H1 (cell line): ENCODE data around the gene ZBTB20. TPM values are rescaled to one million over a fixed set of nuclear protein-coding genes. Genes with fewer than 3 reads are reported as not detected.

Source experiments
- CTCF ChIA-PET: fragments of 300-600 bp; sonication (Branson Sonifier 250); formaldehyde crosslinking; loops from one replicate; lab custom pipeline; 2021; ENCODE audit not compliant: partially characterized antibody; lab: Charles Lee
- POLR2A ChIA-PET: fragments of 300-600 bp; sonication (Branson Sonifier 250); formaldehyde crosslinking; loops from one replicate; lab custom pipeline; 2021; ENCODE audit warnings: inconsistent platforms; ENCODE audit not compliant: partially characterized antibody; lab: Charles Lee
- DNase-seq, 2 experiments: peaks; one replicate each; pipeline versions ENCODE4 v3.0.0 to v3.0.0-alpha.2; 2010 to 2022; ENCODE audit warnings: low spot score in 2 of 2, low read depth in 1 of 2, mixed read lengths in 1 of 2
- FAIRE-seq: peaks from 2 replicates; lab custom pipeline; 2011; peaks lifted over from hg19 to GRCh38; lab: Jason Lieb, UNC
- H2AFZ ChIP-seq: 2 replicates; pipeline ENCODE4 v1.8.1; 2012; ENCODE audit warnings: low read length, inconsistent platforms
- H2AK5ac ChIP-seq: 2 replicates; pipeline ENCODE4 v1.6.1; 2013; ENCODE audit warnings: low read depth, low read length
- H2BK120ac ChIP-seq: replicated peaks from 2 replicates; pipeline ENCODE3; 2013; ENCODE audit warnings: low read depth, low read length, inconsistent platforms
- H2BK12ac ChIP-seq: 2 replicates; pipeline ENCODE4 v1.6.1; 2013; ENCODE audit warnings: low read depth, low read length
- H2BK15ac ChIP-seq: 2 replicates; pipeline ENCODE4 v1.6.1; 2013; ENCODE audit warnings: low read length
- H2BK20ac ChIP-seq: 2 replicates; pipeline ENCODE4 v1.6.1; 2013; ENCODE audit warnings: low read length
- H2BK5ac ChIP-seq: 2 replicates; pipeline ENCODE4 v1.6.1; 2013; ENCODE audit warnings: low read depth, low read length
- H3K14ac ChIP-seq: 2 replicates; pipeline ENCODE4 v1.6.1; 2013; ENCODE audit warnings: inconsistent platforms; ENCODE audit not compliant: insufficient read length
- H3K18ac ChIP-seq: 2 replicates; pipeline ENCODE4 v1.6.1; 2013; ENCODE audit warnings: low read length; ENCODE audit errors: extremely low read depth
- H3K23ac ChIP-seq: 2 replicates; pipeline ENCODE4 v1.6.1; 2013; ENCODE audit warnings: inconsistent platforms; ENCODE audit not compliant: insufficient read length
- H3K23me2 ChIP-seq: 2 replicates; pipeline ENCODE4 v1.6.1; 2013; ENCODE audit warnings: low read depth, low read length
- H3K27ac ChIP-seq: 2 replicates; pipeline ENCODE4 v1.6.1; 2011; ENCODE audit warnings: low read depth, low read length, inconsistent platforms
- H3K27me3 ChIP-seq, 4 experiments: replicated peaks in 1 of 4; 1 replicate in 1 of 4; 2 replicates in 3 of 4; pipeline versions ENCODE4 v1.6.1 to v1.8.1; 2011 to 2013; ENCODE audit warnings: low read length in 3 of 4, mild to moderate bottlenecking in 3 of 4, inconsistent platforms in 2 of 4, mixed read lengths in 2 of 4, moderate library complexity in 1 of 4; ENCODE audit not compliant: control insufficient read depth in 3 of 4, insufficient read depth in 3 of 4; ENCODE audit errors: extremely low read depth in 1 of 4
- H3K36me3 ChIP-seq, 4 experiments: 2 replicates each; pipeline versions ENCODE4 v1.6.1 to v1.8.1; 2011 to 2013; ENCODE audit warnings: mild to moderate bottlenecking in 4 of 4, low read length in 3 of 4, moderate library complexity in 2 of 4, control low read depth in 1 of 4, inconsistent platforms in 1 of 4; ENCODE audit not compliant: insufficient read depth in 4 of 4, control insufficient read depth in 2 of 4
- H3K4ac ChIP-seq: replicated peaks from 2 replicates; pipeline ENCODE3; 2013; ENCODE audit warnings: low read length, low read depth, mixed read lengths, inconsistent platforms; ENCODE audit not compliant: insufficient read length
- H3K4me1 ChIP-seq, 4 experiments: replicated peaks in 1 of 4; 1 replicate in 1 of 4; 2 replicates in 3 of 4; pipeline versions ENCODE4 v1.6.1 to v1.8.1; 2011 to 2013; ENCODE audit warnings: low read length in 3 of 4, inconsistent platforms in 2 of 4, mixed read lengths in 1 of 4; ENCODE audit not compliant: insufficient read depth in 4 of 4, control insufficient read depth in 3 of 4
- H3K4me2 ChIP-seq, 2 experiments: 2 replicates each; pipeline versions ENCODE4 v1.6.1 to v1.8.1; 2011 to 2013; ENCODE audit warnings: low read depth in 2 of 2, low read length in 2 of 2, control low read depth in 1 of 2, inconsistent platforms in 1 of 2, mild to moderate bottlenecking in 1 of 2; ENCODE audit not compliant: insufficient read depth in 1 of 2
- H3K4me3 ChIP-seq, 4 experiments: fragments of 200-600, 300-600 bp in 1 of 4; sonication (generic), shearing (Covaris generic), sonication (Bioruptor Twin) in 1 of 4; 2 replicates each; pipeline versions ENCODE4 v1.5.1 to v1.8.1; 2011 to 2016; ENCODE audit warnings: low read length in 4 of 4, low read depth in 3 of 4, control low read depth in 2 of 4, inconsistent platforms in 2 of 4, mild to moderate bottlenecking in 2 of 4, mixed read lengths in 1 of 4, moderate library complexity in 1 of 4; ENCODE audit not compliant: insufficient read depth in 2 of 4; ENCODE audit errors: extremely low read depth in 1 of 4
- H3K56ac ChIP-seq: replicated peaks from 2 replicates; pipeline ENCODE3; 2013; ENCODE audit warnings: low read depth, mild to moderate bottlenecking, mixed read lengths, low read length, inconsistent platforms; ENCODE audit not compliant: insufficient read length
- H3K79me1 ChIP-seq: 2 replicates; pipeline ENCODE4 v1.6.1; 2013; ENCODE audit warnings: low read depth, low read length, control low read depth
- H3K79me2 ChIP-seq, 2 experiments: 2 replicates each; pipeline versions ENCODE4 v1.6.1 to v1.8.1; 2012 to 2013; ENCODE audit warnings: low read length in 2 of 2, mild to moderate bottlenecking in 2 of 2, inconsistent platforms in 1 of 2; ENCODE audit not compliant: insufficient read depth in 2 of 2, control insufficient read depth in 1 of 2
- H3K9ac ChIP-seq, 4 experiments: replicated peaks in 1 of 4; 1 replicate in 1 of 4; 2 replicates in 3 of 4; pipeline versions ENCODE4 v1.6.1 to v1.8.1; 2011 to 2013; ENCODE audit warnings: low read depth in 3 of 4, low read length in 3 of 4, control low read depth in 2 of 4, mild to moderate bottlenecking in 2 of 4, moderate library complexity in 2 of 4, inconsistent platforms in 1 of 4; ENCODE audit errors: extremely low read depth in 1 of 4
- H3K9me3 ChIP-seq, 2 experiments: 2 replicates each; pipeline versions ENCODE4 v1.6.1 to v1.8.1; 2012 to 2013; ENCODE audit warnings: mild to moderate bottlenecking in 2 of 2, moderate library complexity in 2 of 2, control low read depth in 1 of 2, inconsistent platforms in 1 of 2, low read depth in 1 of 2, low read length in 1 of 2, mixed read lengths in 1 of 2; ENCODE audit not compliant: insufficient read depth in 2 of 2
- H4K20me1 ChIP-seq, 2 experiments: replicated peaks in 1 of 2; 2 replicates each; pipeline versions ENCODE3 to v1.8.1; 2011 to 2013; ENCODE audit warnings: inconsistent platforms in 2 of 2, low read length in 2 of 2, mild to moderate bottlenecking in 1 of 2; ENCODE audit not compliant: insufficient read depth in 2 of 2, control insufficient read depth in 1 of 2
- H4K5ac ChIP-seq: 2 replicates; pipeline ENCODE4 v1.6.1; 2013; ENCODE audit warnings: low read length, low read depth, mixed read lengths, inconsistent platforms; ENCODE audit not compliant: insufficient read length
- H4K8ac ChIP-seq: 2 replicates; pipeline ENCODE4 v1.8.0; 2013; ENCODE audit warnings: mild to moderate bottlenecking, moderate library complexity, low read length, inconsistent platforms; ENCODE audit not compliant: insufficient read depth; ENCODE audit errors: extremely low read depth
- H4K91ac ChIP-seq: replicated peaks from 2 replicates; pipeline ENCODE3; 2013; ENCODE audit warnings: low read length, mixed read lengths, inconsistent platforms; ENCODE audit not compliant: insufficient read length
- BRCA1 ChIP-seq: IDR thresholded peaks from 2 replicates; pipeline ENCODE4 v1.6.1; 2012; ENCODE audit warnings: low read depth, low read length, improper control_type of control experiment
- CTCF ChIP-seq, 3 experiments: IDR thresholded peaks; 1 replicate in 2 of 3; 2 replicates in 1 of 3; pipeline versions ENCODE4 v1.5.1 to v1.6.1; 2011; ENCODE audit warnings: low read length in 3 of 3, mild to moderate bottlenecking in 3 of 3, inconsistent platforms in 2 of 3, low read depth in 1 of 3, moderate library complexity in 1 of 3; ENCODE audit not compliant: insufficient read depth in 1 of 3; ENCODE audit errors: control extremely low read depth in 1 of 3
- EZH2 ChIP-seq: fragments of 200-600 bp; sonication (generic); IDR thresholded peaks from 2 replicates; pipeline ENCODE4 v1.7.1; 2012; ENCODE audit warnings: low read depth, mild to moderate bottlenecking, moderate library complexity, low read length, inconsistent platforms; ENCODE audit not compliant: severe bottlenecking
- FOSL1 ChIP-seq: IDR thresholded peaks from 2 replicates; pipeline ENCODE4 v1.6.1; 2011; ENCODE audit warnings: mild to moderate bottlenecking, low read depth, low read length, moderate library complexity; ENCODE audit not compliant: insufficient read depth
- KDM1A ChIP-seq: fragments of 200-600, 300-600 bp; sonication (generic); IDR thresholded peaks from 2 replicates; pipeline ENCODE4 v1.7.1; 2016; ENCODE audit warnings: mild to moderate bottlenecking, low read length, borderline replicate concordance
- POLR2AphosphoS5 ChIP-seq: IDR thresholded peaks from 2 replicates; pipeline ENCODE4 v1.6.1; 2011; ENCODE audit warnings: low read depth, low read length
- RNF2 ChIP-seq: fragments of 200-900, 300-1000 bp; sonication (generic); IDR thresholded peaks from 2 replicates; pipeline ENCODE4 v1.7.1; 2016; ENCODE audit warnings: borderline replicate concordance, low read depth, mild to moderate bottlenecking, antibody characterized with exemption, low read length; ENCODE audit not compliant: poor library complexity, severe bottlenecking; ENCODE audit errors: missing control alignments
- RXRA ChIP-seq: IDR thresholded peaks from 2 replicates; pipeline ENCODE4 v1.6.1; 2011; ENCODE audit warnings: low read depth, mild to moderate bottlenecking, low read length, moderate library complexity; ENCODE audit not compliant: insufficient read depth
- SAP30 ChIP-seq: fragments of 300-600 bp; sonication (generic); IDR thresholded peaks from 2 replicates; pipeline ENCODE4 v1.7.1; 2012; ENCODE audit warnings: low read length, moderate library complexity, mild to moderate bottlenecking, inconsistent platforms; ENCODE audit not compliant: insufficient read depth, insufficient replicate concordance
- SIX5 ChIP-seq: IDR thresholded peaks from 2 replicates; pipeline ENCODE4 v1.6.1; 2011; ENCODE audit warnings: mild to moderate bottlenecking, low read depth, low read length
- TAF7 ChIP-seq: optimal IDR thresholded peaks from 2 replicates; pipeline ENCODE3; 2011; ENCODE audit warnings: low read depth, mild to moderate bottlenecking, inconsistent platforms, low read length, moderate library complexity, borderline replicate concordance
- WGBS, 2 experiments: shearing (Covaris generic) in 1 of 2; methylation state at CpG; one replicate each; pipeline versions ENCODE4 v1.1.6 to v1.1.7; 2013 to 2015; ENCODE audit warnings: low lambda C conversion rate in 2 of 2, mixed read lengths in 2 of 2, inconsistent platforms in 1 of 2, low coverage in 1 of 2, missing lambda C conversion rate in 1 of 2; ENCODE audit not compliant: insufficient replicate concordance in 2 of 2, insufficient coverage in 1 of 2, insufficient read length in 1 of 2; ENCODE audit errors: extremely low coverage in 1 of 2, missing lambda C conversion rate in 1 of 2; 5-methylcytosine and 5-hydroxymethylcytosine counted together
- polyA plus RNA-seq, 7 experiments: library from polyadenylated mRNA; depleted of rRNA in 3 of 7; stranded (reverse) in 5 of 7; unstranded in 2 of 7; fragments of >200 nt in 5 of 7; fragments of 200-250 nt in 2 of 7; gene quantifications; 1 replicate in 5 of 7; 2 replicates in 1 of 7; 4 replicates in 1 of 7; pipeline versions ENCODE4 v1.2.1 to v1.2.3, GENCODE V29; 2011 to 2013; ENCODE audit warnings: missing spikeins in 2 of 7, mixed read lengths in 2 of 7
- total RNA-seq: library from RNA; stranded (reverse); fragmentation: NEBNext Ultra II Directional; extraction: Animal tissue kit (Norgen Biotek cat#: 25700); gene quantifications from 2 replicates; pipeline ENCODE4 v1.2.1, GENCODE V29; 2021

The ZBTB20 gene
- total and polyA plus RNA-seq, 2 of the 8 experiments (the other 6 are each of a cell fraction or from before 2014, with no cell fraction given) = 0.35 to 1.3 TPM

GRCh38 chr3:114456742-114457141, 690.3 kb downstream of the ZBTB20 start:
- Histone ChIP-seq H3K23me2 (peaks cover 4% of the 10 kb centered on the region), H2BK5ac (no peak overlapping the region), H4K5ac (no peak overlapping the region), H3K27ac (no peak overlapping the region), H3K36me3 (no peaks in the 10 kb centered on the region), H3K9ac (no peak overlapping the region), H3K27me3 (no peaks in the 10 kb centered on the region), H2AFZ (0 out of 2 replicates have a peak overlapping the region, but pooled peaks have one; percentile 17), H3K9me3 (no peaks in the 10 kb centered on the region), H3K79me2 (no peaks in the 10 kb centered on the region), H2BK15ac (no peak overlapping the region), H3K4me3 (no peak overlapping the region), H4K20me1 (no peaks in the 10 kb centered on the region), H3K14ac (no peak overlapping the region), H2AK5ac (no peak overlapping the region), H3K79me1 (no peaks in the 10 kb centered on the region), H4K91ac (no peak overlapping the region), H2BK20ac (no peak overlapping the region), H3K56ac (no peak overlapping the region), H3K23ac (no peak overlapping the region), H2BK120ac (no peak overlapping the region), H3K4ac (no peak overlapping the region), H3K4me1 (no peaks in the 10 kb centered on the region), H3K4me2 (no peak overlapping the region), H4K8ac (no peak overlapping the region), H3K18ac (no peak overlapping the region), H2BK12ac (no peak overlapping the region)
- 87% methylated on average over 4 of the region's 4 CpGs; no CpG with 5 or more reads in 1 of the 2 experiments for WGBS, 2 experiments
- ChIA-PET POLR2A (no interaction called here), CTCF (interaction anchor here (0.5 to 1.3 kb wide), 2 partner anchors 38 to 163 kb away, joined by 3 to 5 read pairs; partner anchors contain the start of gene TIGIT)
- DNase-seq (no peak), FAIRE-seq (no peak)
- TF ChIP-seq FOSL1 = no peak
- TF ChIP-seq RNF2 = no peak
- TF ChIP-seq RXRA = no peak
- no peak for TF ChIP-seq EZH2
- no peak for TF ChIP-seq SAP30
- TF ChIP-seq SIX5 = no peak
- TF ChIP-seq KDM1A = no peak
- TF ChIP-seq POLR2AphosphoS5 = no peak
- TF ChIP-seq CTCF (IDR thresholded peaks at IDR 0.05; ENCODE audit: control extremely low read depth in 1 of 3, insufficient read depth in 1 of 3, low read depth in 1 of 3, low read length in 3 of 3) = no peak
- TF ChIP-seq BRCA1 = no peak
- no peak for TF ChIP-seq TAF7
